Activated CD8-positive, alpha-beta memory T cell treated with anti-CD3 and anti-CD28 coated beads, Interleukin-2, amount 10 ng/mL, durations not matched to agents 7 days and 5 days (primary cell): Measurements from ENCODE around the gene FCER1G. TPM values are rescaled to one million over a fixed set of nuclear protein-coding genes. Genes with fewer than 3 reads are reported as not detected.
"Not testable (repeated sequence)": the region's sequence is repeated elsewhere in the genome, so short reads cannot be mapped to it uniquely, and the experiment has no call there.

ENCODE experiments used
- ATAC-seq: fragments of 150-1000 bp; cut with Tn5 transposase; one replicate; pipeline ENCODE4 v1.10.0; 2021; ENCODE audit warnings: moderate library complexity
- CTCF ChIA-PET: fragments of 350-600 bp; sonication (Branson Sonifier 250); formaldehyde crosslinking; loops from one replicate; lab custom pipeline; 2021; ENCODE audit warnings: antibody characterized with exemption; lab: Charles Lee
- DNase-seq: peaks from one replicate; pipeline ENCODE4 v3.0.0-alpha.2; 2020
- H3K27ac Mint-ChIP-seq: one replicate; pipeline ENCODE4 v1.8.0; 2021; ENCODE audit warnings: mild to moderate bottlenecking, mixed read lengths
- H3K27me3 Mint-ChIP-seq: one replicate; pipeline ENCODE4 v1.8.0; 2021; ENCODE audit warnings: mixed read lengths
- H3K36me3 Mint-ChIP-seq: one replicate; pipeline ENCODE4 v1.8.0; 2021; ENCODE audit warnings: mild to moderate bottlenecking, mixed read lengths
- H3K4me1 Mint-ChIP-seq: one replicate; pipeline ENCODE4 v1.8.0; 2021; ENCODE audit warnings: mixed read lengths
- H3K4me3 Mint-ChIP-seq: one replicate; pipeline ENCODE4 v1.8.0; 2021; ENCODE audit warnings: mild to moderate bottlenecking, moderate library complexity, mixed read lengths
- H3K9me3 Mint-ChIP-seq: one replicate; pipeline ENCODE4 v1.8.0; 2022; ENCODE audit warnings: low read depth, mixed read lengths
- total RNA-seq, 2 experiments: library from RNA; stranded (reverse); gene quantifications; one replicate each; pipeline ENCODE4 v1.2.3, GENCODE V29; 2021

Gene FCER1G
- total RNA-seq, 2 experiments from 2014 or later, result 1.1 to 5.8 TPM

- H3K4me3 Mint-ChIP-seq, result no peak overlapping the region
- DNase-seq, result no peak
- no peak for ATAC-seq
- CTCF ChIA-PET, result interaction anchor here (0.8 to 11.7 kb wide), 15 partner anchors 11 to 155 kb away, joined by 3 to 215 read pairs (median 4); partner anchors contain the start of gene NDUFS2
- H3K4me1 Mint-ChIP-seq, result peaks cover 29% of the 10 kb centered on the region
- H3K27me3 Mint-ChIP-seq, result no peaks in the 10 kb centered on the region
- H3K9me3 Mint-ChIP-seq, result no peaks in the 10 kb centered on the region
- no peak overlapping the region for H3K27ac Mint-ChIP-seq
- H3K36me3 Mint-ChIP-seq, result peaks cover 3% of the 10 kb centered on the region
Measured at GRCh38 chr1:161229896-161230295, 14.8 kb downstream of the FCER1G start.

DNA sequence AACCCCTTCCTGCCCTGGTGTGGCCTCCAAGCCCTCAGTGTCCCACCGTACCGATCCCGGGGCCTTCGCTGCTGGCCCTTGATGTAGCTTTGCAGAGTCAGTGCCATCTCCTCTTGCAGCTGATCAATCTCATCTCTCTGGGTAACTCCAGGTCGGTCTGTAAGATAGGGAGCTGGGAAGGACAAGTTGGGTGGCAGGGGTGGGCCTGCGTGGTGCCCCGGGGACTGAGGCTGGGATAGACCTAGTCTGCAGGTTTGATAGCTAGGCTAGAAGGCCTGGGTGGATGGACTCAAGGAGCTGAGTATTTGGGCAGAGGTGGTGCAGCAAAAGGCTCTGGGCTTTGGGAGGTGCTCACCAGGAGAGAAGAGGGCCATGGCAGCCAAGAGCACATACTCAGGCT, 15.7 kb downstream of the FCER1G start:
- no peak for ATAC-seq
- no peaks in the 10 kb centered on the region for H3K9me3 Mint-ChIP-seq
- H3K4me3 Mint-ChIP-seq, result no peak overlapping the region
- no peak overlapping the region for H3K27ac Mint-ChIP-seq
- DNase-seq, result no peak
- CTCF ChIA-PET, result interaction anchor here (0.8 to 11.7 kb wide), 12 partner anchors 11 to 154 kb away, joined by 3 to 215 read pairs (median 4); partner anchors contain the start of gene NDUFS2
- peaks cover 22% of the 10 kb centered on the region for H3K4me1 Mint-ChIP-seq
- H3K36me3 Mint-ChIP-seq, result peaks cover 3% of the 10 kb centered on the region
- no peaks in the 10 kb centered on the region for H3K27me3 Mint-ChIP-seq

GRCh38 chr1:161233102-161233501, 18.0 kb downstream of the FCER1G start:
- DNase-seq, result no peak
- Mint-ChIP-seq H3K4me1 (peaks cover 3% of the 10 kb centered on the region), H3K27me3 (no peaks in the 10 kb centered on the region), H3K27ac (no peak overlapping the region), H3K4me3 (no peak overlapping the region), H3K9me3 (no peaks in the 10 kb centered on the region), H3K36me3 (peaks cover 3% of the 10 kb centered on the region)
- no peak for ATAC-seq
- CTCF ChIA-PET, result interaction anchor here (1.9 to 11.7 kb wide), 2 partner anchors 58 to 152 kb away, joined by 8 to 215 read pairs; no protein-coding TSS in a partner anchor

- peaks cover 6% of the 10 kb centered on the region for H3K27me3 Mint-ChIP-seq
- H3K4me1 Mint-ChIP-seq, result no peaks in the 10 kb centered on the region
- no peak for ATAC-seq
- no peak overlapping the region for H3K4me3 Mint-ChIP-seq
- CTCF ChIA-PET, result interaction anchor here (1.3 to 1.4 kb wide), 2 partner anchors 9 to 146 kb away, joined by 4 read pairs; no protein-coding TSS in a partner anchor
- H3K27ac Mint-ChIP-seq, result no peak overlapping the region
- no peaks in the 10 kb centered on the region for H3K9me3 Mint-ChIP-seq
- no peaks in the 10 kb centered on the region for H3K36me3 Mint-ChIP-seq
- no peak for DNase-seq
Measured at GRCh38 chr1:161235957-161236775, 21.1 kb downstream of the FCER1G start.

- H3K9me3 Mint-ChIP-seq, result no peaks in the 10 kb centered on the region
- H3K27ac Mint-ChIP-seq, result no peak within 1 kb of the TSS
- H3K4me1 Mint-ChIP-seq, result no peaks in the 10 kb centered on the region
- no peak within 1 kb of the TSS for H3K4me3 Mint-ChIP-seq
- CTCF ChIA-PET, result interaction anchor here (0.8 to 1.3 kb wide), 2 partner anchors 11 to 144 kb away, joined by 4 read pairs; no protein-coding TSS in a partner anchor
- ATAC-seq, result no peak
- H3K27me3 Mint-ChIP-seq, result peaks cover 9% of the 10 kb centered on the region
- no peak for DNase-seq
- no peaks in the 10 kb centered on the region for H3K36me3 Mint-ChIP-seq
Measured at GRCh38 chr1:161238039-161238473, 23.0 kb downstream of the FCER1G start, which contains the start of gene NR1I3. TSS of gene NR1I3 (minus strand) at chr1:161238203. CDS start at chr1:161236565, 1,638 bp downstream.

DNA sequence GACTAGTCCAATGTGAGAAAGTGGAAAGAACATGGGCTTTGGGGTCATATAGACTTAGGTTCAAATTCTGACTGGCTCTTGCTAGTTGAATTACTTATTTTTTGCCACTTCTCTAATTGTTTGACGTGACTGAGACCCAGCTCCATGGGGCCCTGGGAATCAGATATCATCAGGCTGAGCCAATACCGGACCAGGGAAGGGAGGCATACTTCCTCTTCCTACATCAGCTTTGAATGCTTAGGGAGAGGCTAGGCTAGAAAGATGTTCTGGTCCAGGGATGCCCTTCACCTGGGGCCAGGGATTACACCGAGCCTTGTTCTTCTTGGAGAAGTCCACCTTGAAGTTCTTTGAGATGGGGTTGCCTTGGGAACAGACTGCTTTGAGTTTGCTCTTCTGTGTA, 26.6 kb downstream of the FCER1G start:
- Mint-ChIP-seq H3K27ac (no peak overlapping the region), H3K27me3 (peaks cover 9% of the 10 kb centered on the region), H3K36me3 (no peaks in the 10 kb centered on the region), H3K9me3 (no peaks in the 10 kb centered on the region), H3K4me3 (no peak overlapping the region), H3K4me1 (no peaks in the 10 kb centered on the region)
- CTCF ChIA-PET, result interaction anchor here (1.0 kb wide), 1 partner anchor 50 kb away, joined by 3 read pairs; no protein-coding TSS in a partner anchor
- no peak for ATAC-seq
- DNase-seq, result no peak

- Mint-ChIP-seq H3K27ac (no peak overlapping the region), H3K36me3 (no peaks in the 10 kb centered on the region), H3K27me3 (peaks cover 11% of the 10 kb centered on the region), H3K4me1 (no peaks in the 10 kb centered on the region), H3K4me3 (no peak overlapping the region), H3K9me3 (no peaks in the 10 kb centered on the region)
- no peak for DNase-seq
- CTCF ChIA-PET, result no interaction called here
- ATAC-seq, result no peak
Measured at GRCh38 chr1:161242313-161242712, 27.2 kb downstream of the FCER1G start.

DNA sequence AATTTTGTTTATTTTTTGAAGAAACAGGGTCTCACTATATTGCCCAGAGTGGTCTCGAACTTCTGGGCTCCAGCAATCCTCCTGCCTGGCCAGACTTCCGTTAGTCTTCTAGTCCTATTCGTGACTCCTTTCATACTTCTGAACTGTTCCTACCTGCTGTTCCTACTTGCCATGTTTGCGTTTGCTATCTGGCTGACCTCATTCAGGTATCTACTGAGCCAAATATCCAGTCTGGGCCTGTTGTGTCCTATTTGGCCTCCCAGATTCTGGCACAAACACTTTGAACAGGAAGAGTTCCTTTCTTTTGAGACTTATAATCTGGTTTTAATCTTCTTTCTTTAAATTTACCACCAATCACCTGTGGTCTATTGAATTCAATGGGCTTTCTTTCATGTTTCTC, 29.8 kb downstream of the FCER1G start:
- no peaks in the 10 kb centered on the region for H3K36me3 Mint-ChIP-seq
- H3K27me3 Mint-ChIP-seq, result peaks cover 11% of the 10 kb centered on the region
- no peak overlapping the region for H3K27ac Mint-ChIP-seq
- DNase-seq (no peak), ATAC-seq (no peak)
- no peak overlapping the region for H3K4me3 Mint-ChIP-seq
- H3K9me3 Mint-ChIP-seq, result no peaks in the 10 kb centered on the region
- CTCF ChIA-PET, result no interaction called here
- no peaks in the 10 kb centered on the region for H3K4me1 Mint-ChIP-seq

GRCh38 chr1:161250100-161250499, 35.0 kb downstream of the FCER1G start:
- CTCF ChIA-PET, result interaction anchor here (1.4 to 2.9 kb wide), 3 partner anchors 20 to 41 kb away, joined by 5 to 11 read pairs (median 8); partner anchors contain the start of gene TOMM40L
- not testable (repeated sequence) for H3K9me3 Mint-ChIP-seq, H3K4me3 Mint-ChIP-seq, H3K27ac Mint-ChIP-seq, ATAC-seq, H3K27me3 Mint-ChIP-seq, H3K36me3 Mint-ChIP-seq, DNase-seq, H3K4me1 Mint-ChIP-seq

DNA sequence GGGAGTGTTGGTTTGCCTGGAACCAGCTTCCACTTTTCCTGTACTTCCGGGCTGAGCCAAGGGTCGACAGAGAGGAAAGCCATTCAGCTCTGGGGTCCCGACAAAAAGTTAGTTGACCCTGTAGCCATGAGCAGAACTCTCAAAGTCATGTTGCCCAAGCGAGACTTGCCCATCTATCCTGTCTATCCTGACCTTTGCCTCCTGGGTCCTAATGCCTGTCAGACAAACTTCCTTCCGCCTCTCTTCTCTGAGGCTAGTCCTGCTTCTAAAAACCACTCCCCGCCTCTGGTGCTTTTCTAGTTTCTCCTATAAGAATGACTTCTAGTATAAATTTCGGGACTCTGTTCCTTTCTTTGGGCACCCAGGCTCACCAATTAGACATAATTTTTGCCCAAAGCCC, 35.7 kb downstream of the FCER1G start:
- Mint-ChIP-seq H3K27ac (no peak overlapping the region), H3K9me3 (no peaks in the 10 kb centered on the region), H3K36me3 (no peaks in the 10 kb centered on the region), H3K4me3 (no peak overlapping the region), H3K4me1 (no peaks in the 10 kb centered on the region), H3K27me3 (peaks cover 10% of the 10 kb centered on the region)
- DNase-seq, result no peak
- CTCF ChIA-PET, result no interaction called here
- no peak for ATAC-seq

DNA sequence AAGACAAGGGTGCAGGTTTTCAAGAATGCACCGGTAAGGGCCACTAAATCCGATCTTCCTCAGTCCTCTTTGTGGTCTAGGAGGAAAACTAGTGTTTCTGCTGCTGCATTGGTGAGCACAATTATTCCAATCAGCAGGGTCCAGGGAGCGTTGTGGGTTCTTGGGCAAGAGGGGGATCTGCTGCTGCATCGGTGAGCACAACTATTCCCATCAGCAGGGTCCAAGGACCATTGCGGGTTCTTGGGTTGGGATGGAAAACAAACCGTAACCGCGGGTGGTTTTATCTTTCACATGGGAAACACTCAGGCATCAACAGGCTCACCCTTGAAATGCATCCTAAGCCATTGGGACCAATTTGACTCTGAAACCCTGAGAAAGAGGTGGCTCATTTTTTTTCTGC, 36.5 kb downstream of the FCER1G start:
- no peak for ATAC-seq
- CTCF ChIA-PET, result no interaction called here
- no peaks in the 10 kb centered on the region for H3K9me3 Mint-ChIP-seq
- H3K27me3 Mint-ChIP-seq, result peaks cover 14% of the 10 kb centered on the region
- no peaks in the 10 kb centered on the region for H3K36me3 Mint-ChIP-seq
- H3K27ac Mint-ChIP-seq, result no peak overlapping the region
- DNase-seq, result no peak
- H3K4me3 Mint-ChIP-seq, result no peak overlapping the region
- H3K4me1 Mint-ChIP-seq, result no peaks in the 10 kb centered on the region

GRCh38 chr1:161255302-161255701, 40.2 kb downstream of the FCER1G start:
- Mint-ChIP-seq H3K27me3 (peaks cover 39% of the 10 kb centered on the region), H3K9me3 (peaks cover 13% of the 10 kb centered on the region)
- CTCF ChIA-PET, result not testable (repeated sequence)

GRCh38 chr1:161255955-161256520, 40.9 kb downstream of the FCER1G start:
- H3K27ac Mint-ChIP-seq, DNase-seq, H3K4me3 Mint-ChIP-seq, CTCF ChIA-PET, H3K36me3 Mint-ChIP-seq, ATAC-seq: not testable (repeated sequence)
- H3K27me3 Mint-ChIP-seq, result peaks cover 46% of the 10 kb centered on the region
- H3K4me1 Mint-ChIP-seq, result peaks cover 14% of the 10 kb centered on the region
- H3K9me3 Mint-ChIP-seq, result peaks cover 13% of the 10 kb centered on the region

More at GRCh38 chr1:161255302-161255701, 40.2 kb downstream of the FCER1G start:
- DNase-seq, H3K4me3 Mint-ChIP-seq, H3K27ac Mint-ChIP-seq, ATAC-seq, H3K36me3 Mint-ChIP-seq: not testable (repeated sequence)
- peaks cover 14% of the 10 kb centered on the region for H3K4me1 Mint-ChIP-seq
